Astrocyte of the spinal cord (primary cell): ENCODE data around the gene PMM2.

Experiments
- DNase-seq: peaks from one replicate; pipeline ENCODE4 v3.0.0; 2011; ENCODE audit warnings: low read depth, low spot score
- H3K4me3 ChIP-seq: 2 replicates; pipeline ENCODE4 v1.5.1; 2011; ENCODE audit warnings: low read depth, mild to moderate bottlenecking, low read length, moderate library complexity
- in situ Hi-C: cut with HindIII; loops from 2 replicates; pipeline ENCODE4 v1.10.0; 2017; ENCODE audit warnings: low sequenced_read_pairs
- TF ChIP-seq, protein P1 (sequence below): IDR thresholded peaks from 2 replicates; pipeline ENCODE4 v1.5.1; 2012; ENCODE audit warnings: low read depth, mild to moderate bottlenecking, low read length, inconsistent platforms

PMM2 gene

DNA sequence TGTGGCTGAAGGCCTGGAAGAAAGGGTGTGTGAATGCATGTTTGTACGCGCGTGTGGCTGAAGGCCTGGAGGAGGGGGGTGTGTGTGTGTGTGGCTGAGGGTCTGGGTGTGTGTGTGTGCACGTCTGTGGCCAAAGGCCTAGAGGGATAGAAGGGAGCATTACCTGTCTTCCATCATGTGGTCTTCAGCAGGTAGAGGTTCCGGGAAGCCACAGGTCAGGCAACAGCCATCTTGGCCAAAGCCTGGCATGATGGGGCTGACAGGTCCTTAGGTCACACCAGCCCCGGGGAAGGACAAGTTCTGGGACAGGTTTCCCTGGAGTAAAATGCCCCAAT, 89.8 kb downstream of the PMM2 start:
- H3K4me3 ChIP-seq: no peak overlapping the region
- TF ChIP-seq, protein P1, sequence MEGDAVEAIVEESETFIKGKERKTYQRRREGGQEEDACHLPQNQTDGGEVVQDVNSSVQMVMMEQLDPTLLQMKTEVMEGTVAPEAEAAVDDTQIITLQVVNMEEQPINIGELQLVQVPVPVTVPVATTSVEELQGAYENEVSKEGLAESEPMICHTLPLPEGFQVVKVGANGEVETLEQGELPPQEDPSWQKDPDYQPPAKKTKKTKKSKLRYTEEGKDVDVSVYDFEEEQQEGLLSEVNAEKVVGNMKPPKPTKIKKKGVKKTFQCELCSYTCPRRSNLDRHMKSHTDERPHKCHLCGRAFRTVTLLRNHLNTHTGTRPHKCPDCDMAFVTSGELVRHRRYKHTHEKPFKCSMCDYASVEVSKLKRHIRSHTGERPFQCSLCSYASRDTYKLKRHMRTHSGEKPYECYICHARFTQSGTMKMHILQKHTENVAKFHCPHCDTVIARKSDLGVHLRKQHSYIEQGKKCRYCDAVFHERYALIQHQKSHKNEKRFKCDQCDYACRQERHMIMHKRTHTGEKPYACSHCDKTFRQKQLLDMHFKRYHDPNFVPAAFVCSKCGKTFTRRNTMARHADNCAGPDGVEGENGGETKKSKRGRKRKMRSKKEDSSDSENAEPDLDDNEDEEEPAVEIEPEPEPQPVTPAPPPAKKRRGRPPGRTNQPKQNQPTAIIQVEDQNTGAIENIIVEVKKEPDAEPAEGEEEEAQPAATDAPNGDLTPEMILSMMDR: no peak
- DNase-seq: no peak
- in situ Hi-C loops: no loop called here

GRCh38 chr16:8887952-8888560, 90.4 kb downstream of the PMM2 start:
- no peak overlapping the region for H3K4me3 ChIP-seq
- TF ChIP-seq, protein P1: no peak
- in situ Hi-C loops: no loop called here
- DNase-seq: peak; percentile 42

- no peak overlapping the region for H3K4me3 ChIP-seq
- no peak for DNase-seq
- in situ Hi-C loops: no loop called here
- TF ChIP-seq, protein P1: no peak
These were observed 91.6 kb downstream of the PMM2 start for GRCh38 chr16:8888951-8889892.

GRCh38 chr16:8889893-8890548, 92.4 kb downstream of the PMM2 start:
- DNase-seq: no peak
- TF ChIP-seq, protein P1: no peak
- in situ Hi-C loops: no loop called here
- no peak overlapping the region for H3K4me3 ChIP-seq

DNA sequence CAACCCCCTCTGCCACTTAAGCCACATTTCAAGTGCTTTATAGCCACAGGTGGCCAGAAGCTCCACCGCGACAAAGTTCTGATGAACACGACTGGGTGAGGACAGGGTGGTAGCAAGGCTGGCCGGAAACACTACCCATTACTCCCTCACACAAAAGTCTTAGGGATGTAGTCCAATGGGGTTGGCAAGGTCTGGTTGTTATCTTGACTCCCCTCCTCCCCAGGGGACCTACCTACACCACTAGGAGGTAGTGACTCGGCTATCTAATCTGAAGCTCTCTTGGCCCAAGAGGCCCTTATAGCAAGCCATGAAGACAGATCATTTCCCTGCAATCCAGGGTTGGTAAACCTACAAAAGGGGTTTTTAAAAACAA, 92.9 kb downstream of the PMM2 start:
- TF ChIP-seq, protein P1: no peak
- in situ Hi-C loops: no loop called here

DNA sequence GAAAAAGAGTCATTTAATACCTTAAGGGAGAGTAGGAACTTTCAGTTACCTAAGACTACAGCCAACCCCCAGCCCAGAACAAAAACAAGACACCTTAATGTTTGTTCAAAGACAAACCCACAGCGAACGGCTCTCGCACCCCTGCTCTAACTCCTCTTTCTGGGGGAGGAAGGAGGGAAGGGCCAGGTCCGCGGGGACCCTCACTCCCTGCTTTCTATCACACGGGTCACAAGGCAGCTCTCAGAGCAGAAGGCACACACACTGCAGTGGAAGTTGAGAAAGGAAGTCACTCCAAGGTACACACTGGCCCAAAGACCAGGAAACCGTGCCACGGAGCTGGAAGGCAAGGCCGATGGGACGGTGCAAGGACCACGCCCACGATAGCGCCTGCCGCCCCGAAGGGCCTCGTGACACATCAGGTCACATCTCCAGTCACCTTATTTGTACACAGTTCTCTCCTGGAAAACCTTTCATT, 94.5 kb downstream of the PMM2 start:
- no peak for DNase-seq
- no peak overlapping the region for H3K4me3 ChIP-seq
- TF ChIP-seq, protein P1: no peak
- in situ Hi-C loops: no loop called here

More for the DNA sequence above, 92.9 kb downstream of the PMM2 start:
- H3K4me3 ChIP-seq: no peak overlapping the region
- no peak for DNase-seq
